Mesodermal cell (in vitro differentiated cells): ENCODE results near the gene EPN1.

Experiments
- H3K27ac ChIP-seq: 2 replicates; pipeline ENCODE4 v1.7.0; 2013; ENCODE audit warnings: mild to moderate bottlenecking, low read depth, low read length, moderate library complexity; ENCODE audit not compliant: severe bottlenecking
- H3K36me3 ChIP-seq: 2 replicates; pipeline ENCODE4 v1.7.1; 2013; ENCODE audit warnings: mild to moderate bottlenecking, low read length, moderate library complexity; ENCODE audit not compliant: control insufficient read depth, insufficient read depth
- H3K4me1 ChIP-seq: one replicate; pipeline ENCODE4 v1.7.1; 2013; ENCODE audit warnings: mild to moderate bottlenecking, low read length; ENCODE audit not compliant: insufficient read depth, control insufficient read depth, poor library complexity, severe bottlenecking
- H3K4me3 ChIP-seq: 2 replicates; pipeline ENCODE4 v1.7.0; 2013; ENCODE audit warnings: low read length, control low read depth, mild to moderate bottlenecking; ENCODE audit not compliant: insufficient read depth, poor library complexity, severe bottlenecking; ENCODE audit errors: extremely low read depth
- H3K9me3 ChIP-seq: 2 replicates; pipeline ENCODE4 v1.7.1; 2013; ENCODE audit warnings: mild to moderate bottlenecking, low read length, moderate library complexity; ENCODE audit not compliant: control insufficient read depth
- WGBS, 2 experiments: methylation state at CpG; one replicate each; pipeline ENCODE4 v1.1.5; 2013; ENCODE audit warnings: missing lambda C conversion rate in 2 of 2; ENCODE audit not compliant: insufficient coverage in 2 of 2; 5-methylcytosine and 5-hydroxymethylcytosine counted together

EPN1 gene

DNA sequence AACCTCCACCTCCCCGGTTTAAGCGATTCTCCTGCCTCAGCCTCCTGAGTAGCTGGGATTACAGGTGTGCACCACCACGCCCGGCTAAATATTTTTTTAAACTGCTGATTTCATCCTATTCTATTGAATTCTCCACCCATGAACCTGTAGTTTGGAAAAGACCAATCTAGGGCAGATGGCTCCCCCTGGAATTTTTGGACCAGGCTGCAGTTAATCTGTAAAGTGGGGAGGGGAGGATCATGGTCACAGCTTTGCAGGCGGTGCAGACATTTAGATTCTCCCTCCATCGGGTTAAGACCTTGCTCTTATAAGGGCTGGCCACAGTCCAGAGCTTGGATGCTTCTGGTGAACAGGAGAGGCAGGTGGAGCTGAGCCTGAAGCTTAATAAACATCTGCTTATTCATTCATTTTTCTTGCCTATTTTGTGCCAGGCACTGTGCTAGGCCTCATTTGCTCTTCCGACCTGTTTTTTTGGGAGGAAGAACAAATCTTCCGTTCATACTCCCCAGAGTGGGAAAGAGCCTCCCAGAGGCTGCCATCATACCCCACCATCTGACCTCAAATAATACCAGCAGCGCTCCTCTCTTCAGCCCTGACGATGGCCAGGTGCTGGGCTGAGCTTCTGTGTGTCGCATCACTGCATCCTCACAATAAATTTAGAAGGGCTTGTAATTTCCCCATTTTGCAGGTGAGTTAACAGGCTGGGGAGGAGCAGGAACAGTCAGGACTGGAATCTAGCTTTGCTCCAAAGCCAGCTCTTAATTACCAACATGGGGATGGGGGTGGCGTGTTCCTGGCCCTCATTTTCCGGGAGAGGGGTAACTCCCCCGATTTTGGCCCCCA lies 27.9 kb upstream of the EPN1 start:
- H3K27ac ChIP-seq, result peak overlapping the region; percentile 64
- 54 to 67% methylated on average over 6 to 7 of the region's 14 CpGs for WGBS, 2 experiments
- H3K36me3 ChIP-seq, result peaks cover 39% of the 10 kb centered on the region
- H3K4me3 ChIP-seq, result peak overlapping the region; percentile 70
- no peaks in the 10 kb centered on the region for H3K9me3 ChIP-seq
- H3K4me1 ChIP-seq, result peaks cover 18% of the 10 kb centered on the region

GRCh38 chr19:55647732-55648584 lies 27.1 kb upstream of the EPN1 start, which contains the start of gene CCDC106:
CCDC106 (plus strand) TSS chr19:55648212; CDS start chr19:55649047, 835 bp downstream.
- 0 to 1% methylated on average over 36 to 53 of the region's 87 CpGs for WGBS, 2 experiments
- Histone ChIP-seq H3K4me3 (peak within 1 kb of the TSS; percentile 70), H3K9me3 (no peaks in the 10 kb centered on the region), H3K4me1 (peaks cover 18% of the 10 kb centered on the region), H3K27ac (peak within 1 kb of the TSS; percentile 64), H3K36me3 (peaks cover 46% of the 10 kb centered on the region)

DNA sequence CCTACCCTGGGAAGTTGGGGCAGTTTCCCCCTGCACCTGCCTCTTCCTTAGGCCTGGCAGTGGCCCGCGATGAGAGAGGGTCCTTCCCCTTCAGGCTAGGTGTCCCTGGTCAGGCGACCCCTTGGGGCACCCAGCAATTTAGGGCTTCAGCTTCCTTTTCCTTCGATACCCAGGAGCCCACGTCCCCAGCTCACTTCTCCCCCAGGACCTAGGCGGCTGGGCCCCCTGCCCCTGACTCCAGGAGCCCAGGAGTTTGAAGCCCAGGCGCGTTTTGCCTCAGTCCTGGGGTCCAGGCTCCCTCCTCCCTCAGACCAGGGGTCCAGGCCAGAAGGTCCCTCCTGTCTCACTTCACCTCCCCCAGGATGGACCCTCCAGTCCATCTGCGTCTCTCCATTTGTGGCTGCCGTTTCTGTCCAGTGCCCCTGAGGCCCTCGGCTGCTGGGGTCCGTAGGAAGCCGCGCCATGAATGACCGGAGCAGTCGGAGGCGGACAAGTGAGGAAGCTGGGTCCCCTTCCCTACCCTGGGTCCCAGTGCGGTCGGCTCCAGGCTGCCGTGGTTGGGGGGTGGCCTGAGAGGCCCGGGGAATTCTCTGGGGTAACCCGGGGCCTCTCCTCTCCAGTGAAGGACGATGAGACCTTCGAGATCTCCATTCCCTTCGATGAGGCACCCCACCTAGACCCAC lies 26.3 kb upstream of the EPN1 start:
- H3K4me1 ChIP-seq, result peaks cover 18% of the 10 kb centered on the region
- H3K4me3 ChIP-seq, result peak overlapping the region; percentile 70
- peaks cover 46% of the 10 kb centered on the region for H3K36me3 ChIP-seq
- 68 to 73% methylated on average over 17 to 22 of the region's 25 CpGs for WGBS, 2 experiments
- no peak overlapping the region for H3K27ac ChIP-seq
- H3K9me3 ChIP-seq, result no peaks in the 10 kb centered on the region

DNA sequence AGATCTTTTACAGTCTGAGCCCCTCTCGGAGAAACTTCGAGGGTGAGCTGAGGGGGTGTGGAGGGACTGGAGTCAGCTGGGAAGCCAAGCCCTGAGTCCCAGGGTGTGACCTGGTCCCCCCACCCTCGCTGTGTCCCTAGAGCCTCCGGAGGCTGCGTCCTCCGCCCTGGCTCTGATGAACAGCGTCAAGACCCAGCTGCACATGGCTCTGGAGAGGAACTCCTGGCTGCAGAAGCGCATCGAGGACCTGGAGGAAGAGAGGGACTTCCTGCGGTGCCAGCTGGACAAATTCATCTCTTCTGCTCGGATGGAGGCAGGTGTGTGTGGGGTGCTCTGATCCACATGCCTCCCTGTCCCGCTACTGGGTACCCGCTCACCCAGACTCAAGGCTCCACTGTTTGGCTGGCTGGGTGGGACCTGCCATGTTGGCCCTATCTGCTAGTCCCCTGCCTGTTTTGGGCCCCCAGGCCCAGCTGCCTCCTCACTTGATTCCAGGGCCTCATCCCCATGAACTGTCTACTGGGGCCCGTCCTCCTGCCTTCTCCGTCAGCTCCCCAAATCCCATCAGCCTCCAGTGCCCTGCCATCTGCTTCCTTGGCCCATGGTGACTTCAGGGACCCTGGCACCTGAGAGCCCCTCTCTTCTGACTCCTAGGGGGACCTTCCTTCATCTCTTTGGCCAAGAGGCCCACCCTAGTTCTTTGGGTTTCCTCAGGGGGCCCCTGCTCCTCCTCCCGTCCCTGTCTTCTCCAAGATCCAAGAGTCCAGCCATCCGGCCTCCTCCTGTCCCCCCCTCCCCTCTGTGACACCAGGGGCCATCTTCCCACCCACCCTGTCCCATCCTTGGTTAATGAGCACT lies 25.5 kb upstream of the EPN1 start:
- Histone ChIP-seq H3K36me3 (peaks cover 45% of the 10 kb centered on the region), H3K4me1 (peaks cover 18% of the 10 kb centered on the region), H3K4me3 (no peak overlapping the region), H3K9me3 (no peaks in the 10 kb centered on the region), H3K27ac (no peak overlapping the region)
- 93 to 95% methylated on average over 14 to 17 of the region's 17 CpGs for whole genome bisulfite sequencing, 2 experiments

DNA sequence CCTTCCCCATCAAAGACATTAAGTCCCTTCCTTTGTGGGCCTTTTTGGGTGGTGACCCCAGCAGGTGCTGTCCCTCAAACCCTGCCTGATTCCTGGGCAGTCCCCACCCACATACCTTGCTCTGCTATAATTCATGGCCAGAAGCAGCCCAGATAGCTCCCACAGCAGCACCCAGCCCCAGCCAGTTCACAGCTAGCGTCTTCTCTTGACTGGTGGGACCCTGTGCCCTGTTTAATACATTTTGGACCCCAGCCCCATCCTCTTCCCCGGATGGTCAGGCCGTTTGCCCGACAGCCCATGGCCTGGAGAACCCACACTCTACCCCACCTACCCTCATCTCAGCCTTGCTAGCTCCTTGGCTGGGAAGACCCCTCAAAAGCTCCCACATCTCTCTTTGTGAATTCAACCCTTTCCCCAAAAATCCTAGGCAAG lies 24.9 kb upstream of the EPN1 start:
- H3K4me1 ChIP-seq, result peaks cover 13% of the 10 kb centered on the region
- WGBS, 2 experiments, result 89 to 100% methylated on average over 2 to 4 of the region's 4 CpGs
- no peak overlapping the region for H3K27ac ChIP-seq
- H3K9me3 ChIP-seq, result no peaks in the 10 kb centered on the region
- no peak overlapping the region for H3K4me3 ChIP-seq
- H3K36me3 ChIP-seq, result peaks cover 38% of the 10 kb centered on the region

GRCh38 chr19:55650602-55651230 lies 24.3 kb upstream of the EPN1 start:
- Histone ChIP-seq H3K4me1 (peaks cover 7% of the 10 kb centered on the region), H3K27ac (no peak overlapping the region), H3K36me3 (peaks cover 36% of the 10 kb centered on the region), H3K4me3 (no peak overlapping the region), H3K9me3 (no peaks in the 10 kb centered on the region)
- 91 to 97% methylated on average over 13 to 17 of the region's 17 CpGs for WGBS, 2 experiments

DNA sequence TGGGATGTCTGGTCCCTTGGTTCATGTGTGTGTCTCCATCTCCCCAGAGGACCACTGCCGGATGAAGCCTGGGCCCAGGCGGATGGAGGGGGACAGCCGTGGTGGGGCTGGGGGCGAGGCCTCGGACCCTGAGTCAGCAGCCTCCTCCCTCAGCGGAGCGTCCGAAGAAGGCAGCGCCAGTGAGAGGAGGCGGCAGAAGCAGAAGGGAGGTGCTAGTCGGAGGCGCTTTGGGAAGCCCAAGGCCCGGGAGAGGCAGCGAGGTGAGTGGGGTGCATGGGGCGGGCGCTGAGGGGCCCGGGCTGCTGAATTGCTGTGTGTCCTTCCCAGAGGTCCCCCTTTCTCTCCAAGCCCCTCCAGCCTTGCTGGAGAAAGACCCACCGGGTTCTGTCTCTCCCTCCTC lies 23.8 kb upstream of the EPN1 start:
- Histone ChIP-seq H3K36me3 (peaks cover 33% of the 10 kb centered on the region), H3K27ac (no peak overlapping the region), H3K4me3 (no peak overlapping the region), H3K4me1 (peaks cover 6% of the 10 kb centered on the region), H3K9me3 (no peaks in the 10 kb centered on the region)
- WGBS, 2 experiments, result 80 to 87% methylated on average over 8 to 11 of the region's 18 CpGs

- Histone ChIP-seq H3K36me3 (peaks cover 36% of the 10 kb centered on the region), H3K9me3 (no peaks in the 10 kb centered on the region), H3K4me3 (no peak overlapping the region), H3K27ac (no peak overlapping the region), H3K4me1 (peaks cover 11% of the 10 kb centered on the region)
- WGBS, 2 experiments, result 87 to 89% methylated on average over 49 to 55 of the region's 71 CpGs
Observed at GRCh38 chr19:55652311-55653128, 22.5 kb upstream of the EPN1 start.

DNA sequence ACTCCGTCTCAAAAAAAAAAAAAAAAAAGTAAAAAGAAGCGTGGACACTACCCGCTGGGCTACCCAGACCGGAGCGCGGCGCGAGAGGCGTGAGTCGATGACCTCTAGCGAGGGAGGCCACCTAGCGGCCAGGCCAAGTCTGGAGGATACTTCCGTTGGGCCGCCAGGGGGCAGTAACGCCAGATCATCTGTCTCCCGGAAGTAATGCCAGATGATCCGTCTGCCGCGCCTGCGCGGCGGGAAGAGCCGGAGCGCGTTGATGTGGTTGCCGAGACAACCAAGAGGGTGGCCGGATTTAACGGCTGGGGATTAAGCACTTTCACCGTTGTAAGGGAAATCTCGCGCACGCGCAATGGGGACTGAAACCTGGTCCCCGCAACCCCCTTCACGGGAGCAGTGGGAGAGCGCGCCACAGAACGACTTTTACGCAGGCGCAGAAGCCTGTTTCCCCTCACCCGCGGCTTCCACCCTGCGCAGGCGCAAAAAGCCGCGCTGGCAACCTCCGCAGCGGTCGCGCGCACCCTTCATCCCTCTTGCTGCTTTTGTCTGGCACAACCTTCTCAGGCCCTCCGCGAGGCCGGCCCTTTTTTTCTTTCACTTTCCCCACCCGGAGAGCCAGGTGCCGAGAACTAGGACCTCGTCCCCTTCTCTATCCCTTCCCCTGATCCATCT lies 21.2 kb upstream of the EPN1 start:
- peaks cover 44% of the 10 kb centered on the region for H3K36me3 ChIP-seq
- H3K9me3 ChIP-seq, result no peaks in the 10 kb centered on the region
- peaks cover 24% of the 10 kb centered on the region for H3K4me1 ChIP-seq
- 0% methylated on average over 51 to 56 of the region's 57 CpGs for WGBS, 2 experiments
- peak overlapping the region; percentile 100 for H3K27ac ChIP-seq
- H3K4me3 ChIP-seq, result peak overlapping the region; percentile 99
